Fibroblast of mammary gland (primary cell): Measurements from ENCODE around the gene TSPAN7.

ENCODE experiments used
- DNase-seq: peaks from one replicate; pipeline ENCODE4 v3.0.0-alpha.2; 2010; ENCODE audit warnings: low read depth
- H3K4me3 ChIP-seq: 2 replicates; pipeline ENCODE4 v1.5.1; 2011; ENCODE audit warnings: low read depth, mild to moderate bottlenecking, low read length, moderate library complexity; ENCODE audit not compliant: control insufficient read depth
- TF ChIP-seq, protein P1 (sequence below): conservative IDR thresholded peaks from 2 replicates; pipeline ENCODE4 v1.5.1; 2011; ENCODE audit warnings: low read depth, low read length, inconsistent platforms; ENCODE audit not compliant: control insufficient read depth, insufficient read depth

The TSPAN7 gene

DNA sequence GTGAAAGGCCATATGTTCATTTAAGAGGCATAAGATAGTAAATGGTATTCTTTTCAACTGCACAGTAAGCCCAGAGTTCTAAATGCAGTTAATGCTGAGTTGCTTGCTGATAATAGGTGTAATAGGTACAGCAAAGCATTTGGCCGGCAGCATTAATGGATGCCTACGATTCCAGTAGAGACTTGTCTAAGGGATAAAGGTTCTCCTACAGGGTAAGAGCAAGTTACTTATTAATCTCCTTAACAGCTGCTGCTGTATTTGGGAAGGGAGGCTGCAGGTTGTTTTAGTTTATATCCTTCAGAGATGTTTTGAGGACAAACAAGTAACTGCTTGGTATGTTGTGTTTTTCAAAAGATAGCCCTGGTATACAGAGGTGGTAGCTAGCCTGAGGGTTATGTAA lies 16.8 kb downstream of the TSPAN7 start:
- no peak for DNase-seq
- TF ChIP-seq, protein P1, sequence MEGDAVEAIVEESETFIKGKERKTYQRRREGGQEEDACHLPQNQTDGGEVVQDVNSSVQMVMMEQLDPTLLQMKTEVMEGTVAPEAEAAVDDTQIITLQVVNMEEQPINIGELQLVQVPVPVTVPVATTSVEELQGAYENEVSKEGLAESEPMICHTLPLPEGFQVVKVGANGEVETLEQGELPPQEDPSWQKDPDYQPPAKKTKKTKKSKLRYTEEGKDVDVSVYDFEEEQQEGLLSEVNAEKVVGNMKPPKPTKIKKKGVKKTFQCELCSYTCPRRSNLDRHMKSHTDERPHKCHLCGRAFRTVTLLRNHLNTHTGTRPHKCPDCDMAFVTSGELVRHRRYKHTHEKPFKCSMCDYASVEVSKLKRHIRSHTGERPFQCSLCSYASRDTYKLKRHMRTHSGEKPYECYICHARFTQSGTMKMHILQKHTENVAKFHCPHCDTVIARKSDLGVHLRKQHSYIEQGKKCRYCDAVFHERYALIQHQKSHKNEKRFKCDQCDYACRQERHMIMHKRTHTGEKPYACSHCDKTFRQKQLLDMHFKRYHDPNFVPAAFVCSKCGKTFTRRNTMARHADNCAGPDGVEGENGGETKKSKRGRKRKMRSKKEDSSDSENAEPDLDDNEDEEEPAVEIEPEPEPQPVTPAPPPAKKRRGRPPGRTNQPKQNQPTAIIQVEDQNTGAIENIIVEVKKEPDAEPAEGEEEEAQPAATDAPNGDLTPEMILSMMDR, result no peak
- no peak overlapping the region for H3K4me3 ChIP-seq

- DNase-seq, result no peak
- TF ChIP-seq, protein P1, result no peak
- H3K4me3 ChIP-seq, result no peak overlapping the region
Observed at GRCh38 chrX:38583181-38583580, 21.8 kb downstream of the TSPAN7 start.

- no peak overlapping the region for H3K4me3 ChIP-seq
- no peak for DNase-seq
- TF ChIP-seq, protein P1, result no peak
Observed at GRCh38 chrX:38594434-38594833, 33.1 kb downstream of the TSPAN7 start.

DNA sequence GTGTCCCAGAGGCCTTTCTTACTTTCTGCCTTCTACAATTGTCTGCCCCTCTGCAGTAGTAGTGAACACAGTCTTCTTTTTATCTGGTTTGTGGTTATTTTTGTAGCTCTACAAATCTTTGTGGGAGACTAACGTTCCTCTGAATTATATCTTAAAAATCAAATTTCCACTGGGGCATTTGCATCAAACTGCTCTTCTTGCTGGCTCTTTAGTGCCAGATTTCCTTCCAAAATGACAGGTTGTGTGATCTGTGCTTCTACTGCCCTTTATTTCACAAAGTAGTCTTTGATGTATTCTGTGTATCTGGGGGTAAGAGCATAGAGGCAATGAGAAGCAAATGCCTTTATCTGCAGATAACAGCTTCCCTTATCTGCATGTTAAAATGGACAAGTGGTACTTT lies 34.5 kb downstream of the TSPAN7 start:
- no peak for DNase-seq
- H3K4me3 ChIP-seq, result no peak overlapping the region
- TF ChIP-seq, protein P1, result no peak

- no peak for DNase-seq
- no peak overlapping the region for H3K4me3 ChIP-seq
- TF ChIP-seq, protein P1, result no peak
Observed at GRCh38 chrX:38596939-38597338, 35.6 kb downstream of the TSPAN7 start.

- TF ChIP-seq, protein P1, result no peak
- no peak for DNase-seq
- no peak overlapping the region for H3K4me3 ChIP-seq
Observed at GRCh38 chrX:38599796-38600755, 38.7 kb downstream of the TSPAN7 start.
